Choroid plexus epithelial cell (primary cell): ENCODE results near the gene CCDC81.

Experiments used
- DNase-seq: peaks from one replicate; pipeline ENCODE4 v3.0.0-alpha.2; 2010; ENCODE audit warnings: low read depth
- H3K4me3 ChIP-seq: 2 replicates; pipeline ENCODE4 v1.5.1; 2011; ENCODE audit warnings: low read depth, mild to moderate bottlenecking, control low read depth, low read length, moderate library complexity
- TF ChIP-seq, protein P1 (sequence below): conservative IDR thresholded peaks from 2 replicates; pipeline ENCODE4 v1.5.1; 2011; ENCODE audit warnings: low read depth, mild to moderate bottlenecking, control low read depth, inconsistent platforms, low read length, moderate library complexity

Gene CCDC81

GRCh38 chr11:86372041-86372440 lies 2.6 kb upstream of the CCDC81 start:
- TF ChIP-seq, protein P1, sequence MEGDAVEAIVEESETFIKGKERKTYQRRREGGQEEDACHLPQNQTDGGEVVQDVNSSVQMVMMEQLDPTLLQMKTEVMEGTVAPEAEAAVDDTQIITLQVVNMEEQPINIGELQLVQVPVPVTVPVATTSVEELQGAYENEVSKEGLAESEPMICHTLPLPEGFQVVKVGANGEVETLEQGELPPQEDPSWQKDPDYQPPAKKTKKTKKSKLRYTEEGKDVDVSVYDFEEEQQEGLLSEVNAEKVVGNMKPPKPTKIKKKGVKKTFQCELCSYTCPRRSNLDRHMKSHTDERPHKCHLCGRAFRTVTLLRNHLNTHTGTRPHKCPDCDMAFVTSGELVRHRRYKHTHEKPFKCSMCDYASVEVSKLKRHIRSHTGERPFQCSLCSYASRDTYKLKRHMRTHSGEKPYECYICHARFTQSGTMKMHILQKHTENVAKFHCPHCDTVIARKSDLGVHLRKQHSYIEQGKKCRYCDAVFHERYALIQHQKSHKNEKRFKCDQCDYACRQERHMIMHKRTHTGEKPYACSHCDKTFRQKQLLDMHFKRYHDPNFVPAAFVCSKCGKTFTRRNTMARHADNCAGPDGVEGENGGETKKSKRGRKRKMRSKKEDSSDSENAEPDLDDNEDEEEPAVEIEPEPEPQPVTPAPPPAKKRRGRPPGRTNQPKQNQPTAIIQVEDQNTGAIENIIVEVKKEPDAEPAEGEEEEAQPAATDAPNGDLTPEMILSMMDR: no peak
- DNase-seq: no peak
- H3K4me3 ChIP-seq: no peak overlapping the region

DNA sequence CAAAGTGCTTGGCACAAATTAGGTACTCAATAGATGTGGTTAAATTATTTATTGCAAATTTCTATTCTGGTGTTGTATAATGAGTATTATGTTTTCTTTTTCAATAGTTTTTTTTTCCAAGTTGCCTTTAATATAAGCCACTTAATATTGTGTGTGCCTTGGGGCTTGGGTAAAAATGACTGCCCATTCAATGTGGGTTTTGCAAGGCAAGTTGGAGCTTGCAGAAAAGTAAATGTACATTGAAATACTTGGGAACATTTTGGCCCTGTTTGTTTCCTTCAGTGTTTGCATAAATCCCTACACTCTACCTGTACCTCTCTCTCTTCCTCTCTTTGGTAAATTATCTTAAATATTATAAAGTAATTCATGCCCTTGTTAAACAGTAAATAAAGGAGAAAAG lies 2.1 kb upstream of the CCDC81 start:
- TF ChIP-seq, protein P1: no peak
- no peak for DNase-seq
- H3K4me3 ChIP-seq: no peak overlapping the region

DNA sequence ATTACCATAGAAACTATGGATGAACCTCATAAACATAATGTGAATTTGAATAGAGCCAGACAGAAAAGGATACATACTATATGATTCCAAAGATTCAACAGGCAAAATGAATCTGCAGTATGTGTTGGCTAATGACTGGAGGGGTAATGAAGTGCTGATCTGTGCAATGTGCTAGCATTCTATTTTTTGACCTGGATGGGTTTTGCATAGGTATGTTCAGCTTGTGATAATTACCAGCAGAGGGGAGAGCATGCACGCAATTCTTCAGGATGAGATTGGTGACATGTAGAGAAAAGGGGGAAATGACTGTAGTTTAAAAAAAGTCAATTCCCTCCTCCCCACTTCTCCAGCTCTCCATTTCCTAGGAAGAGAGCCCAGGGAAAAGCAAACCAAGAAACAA lies 618 bp upstream of the CCDC81 start:
- DNase-seq: no peak
- TF ChIP-seq, protein P1: no peak
- no peak overlapping the region for H3K4me3 ChIP-seq

GRCh38 chr11:86377972-86378371 lies 3.3 kb downstream of the CCDC81 start:
- H3K4me3 ChIP-seq: no peak overlapping the region
- DNase-seq: no peak
- TF ChIP-seq, protein P1: no peak

DNA sequence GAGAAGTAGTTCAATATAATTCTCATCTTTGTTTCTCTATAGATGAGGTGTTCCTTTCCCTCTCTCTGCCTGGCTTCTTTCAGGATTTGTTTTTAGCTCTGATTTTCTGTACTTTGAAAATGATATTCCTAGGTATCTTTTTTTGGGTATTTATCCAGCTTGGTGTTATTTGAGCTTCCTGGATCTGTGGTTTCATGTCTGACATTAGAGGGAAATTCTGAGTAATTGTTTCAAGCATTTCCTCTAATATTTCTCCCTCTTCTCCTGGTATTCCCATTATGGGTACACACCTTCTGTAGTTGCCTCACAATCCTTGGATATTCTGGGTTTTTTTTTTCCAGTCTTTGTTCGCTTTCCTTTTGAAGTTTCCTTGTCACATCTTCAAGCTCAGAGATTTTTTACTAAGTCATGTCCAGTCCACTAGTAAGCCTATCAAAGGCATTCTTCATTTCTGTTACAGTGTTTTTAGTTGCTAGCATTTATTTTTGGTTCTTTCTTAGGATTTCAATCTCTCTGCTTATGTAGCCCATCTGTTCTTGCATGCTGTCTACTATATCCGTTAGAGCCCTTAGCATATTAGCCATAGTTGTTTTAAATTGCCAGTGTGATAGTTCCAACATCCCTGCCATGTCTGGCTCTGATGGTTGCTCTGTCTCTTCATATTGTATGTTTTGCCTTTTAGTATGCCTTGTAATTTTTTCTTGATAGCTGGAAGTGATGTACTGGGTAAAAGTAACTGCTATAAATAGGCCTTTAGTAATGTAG lies 5.8 kb downstream of the CCDC81 start:
- DNase-seq: no peak
- TF ChIP-seq, protein P1: no peak
- no peak overlapping the region for H3K4me3 ChIP-seq

DNA sequence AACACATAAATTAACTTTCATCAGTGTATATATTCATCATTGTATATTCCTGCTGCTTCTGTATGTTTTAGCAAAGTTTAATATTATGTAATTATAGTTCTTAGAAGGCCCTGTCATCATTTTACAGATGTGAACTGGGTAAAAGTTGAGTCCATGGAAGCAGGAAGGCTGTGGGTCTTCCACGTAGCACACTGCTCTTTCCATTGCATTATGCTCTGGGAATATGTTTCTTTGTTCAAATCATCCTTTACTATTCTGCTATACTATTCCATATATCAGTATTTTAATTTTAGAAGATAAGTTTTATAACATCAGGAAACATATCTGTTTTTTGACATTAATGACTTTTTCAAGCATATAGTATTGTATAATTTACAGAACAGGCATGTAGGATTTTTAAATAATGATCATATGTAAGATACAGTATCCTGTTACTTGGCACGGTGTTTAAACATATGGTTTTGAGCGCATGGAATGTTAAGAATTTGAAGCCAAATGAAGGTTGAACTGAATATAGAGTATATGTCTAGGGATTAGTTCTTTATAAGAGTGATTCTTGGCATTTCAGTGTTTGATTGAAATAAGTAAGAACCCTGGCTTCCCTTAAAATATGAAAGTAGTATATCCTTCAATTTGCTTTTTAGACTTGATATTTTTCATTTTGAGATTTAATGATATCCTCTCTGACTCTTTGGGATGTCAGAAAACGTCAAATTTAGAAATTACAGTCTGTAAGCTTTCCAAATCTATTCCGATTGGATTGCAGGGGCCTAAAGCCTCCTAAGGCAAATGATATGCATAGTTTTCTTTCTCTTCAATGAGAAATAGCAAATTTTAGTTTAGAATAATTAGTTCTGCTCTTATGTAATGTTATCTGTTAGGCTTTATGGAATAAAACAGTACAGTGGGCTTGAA lies 8.6 kb downstream of the CCDC81 start:
- DNase-seq: no peak
- H3K4me3 ChIP-seq: no peak overlapping the region
- TF ChIP-seq, protein P1: no peak
